Upper lobe of right lung (tissue), 1 donor: ENCODE measurements around the gene NLGN1. TPM values are rescaled to one million over a fixed set of nuclear protein-coding genes. Genes with fewer than 3 reads are reported as not detected.
A peak's percentile ranks its signal among the peaks of the same experiment; 100 is the strongest.

Source experiments
- ATAC-seq: fragments of 200-7000 bp; cut with Tn5 transposase; one replicate; pipeline ENCODE4 v1.9.1; 2020; ENCODE audit warnings: mild to moderate bottlenecking, moderate library complexity
- DNase-seq: peaks from one replicate; pipeline ENCODE4 v3.0.0-alpha.2; 2020
- H3K27ac ChIP-seq: fragments of 200-600 bp; one replicate; pipeline ENCODE4 v1.8.0; 2022
- H3K27me3 ChIP-seq: fragments of 200-600 bp; one replicate; pipeline ENCODE4 v1.8.0; 2022; ENCODE audit warnings: mild to moderate bottlenecking
- H3K36me3 ChIP-seq: fragments of 200-600 bp; one replicate; pipeline ENCODE4 v1.8.0; 2022
- H3K4me1 ChIP-seq: fragments of 200-600 bp; one replicate; pipeline ENCODE4 v1.8.0; 2022
- H3K4me3 ChIP-seq: fragments of 200-600 bp; one replicate; pipeline ENCODE4 v1.8.0; 2022; ENCODE audit warnings: mild to moderate bottlenecking
- H3K9me3 ChIP-seq: fragments of 200-600 bp; one replicate; pipeline ENCODE4 v1.8.0; 2022
- intact Hi-C: fragments of 100-400 bp; cut with DNase I; formaldehyde crosslinking; loops from one replicate; pipeline ENCODE4 v1.11.0; 2022
- total RNA-seq: library from RNA; stranded (reverse); fragmentation: NEBNext Ultra II Directional; extraction: Animal tissue kit (Norgen Biotek cat#: 25700); gene quantifications from one replicate; pipeline ENCODE4 v1.2.1, GENCODE V29; 2021
- TF ChIP-seq, protein P1 (sequence below): fragments of 200-600 bp; IDR thresholded peaks from one replicate; pipeline ENCODE4 v1.8.0; 2022; ENCODE audit warnings: antibody characterized with exemption
- donor health status: DM: no; HTN: yes; CAD: no; lungs with severe emphysema.

NLGN1 gene
- total RNA-seq, 1 donor from 2014 or later: 3.3 TPM

DNA sequence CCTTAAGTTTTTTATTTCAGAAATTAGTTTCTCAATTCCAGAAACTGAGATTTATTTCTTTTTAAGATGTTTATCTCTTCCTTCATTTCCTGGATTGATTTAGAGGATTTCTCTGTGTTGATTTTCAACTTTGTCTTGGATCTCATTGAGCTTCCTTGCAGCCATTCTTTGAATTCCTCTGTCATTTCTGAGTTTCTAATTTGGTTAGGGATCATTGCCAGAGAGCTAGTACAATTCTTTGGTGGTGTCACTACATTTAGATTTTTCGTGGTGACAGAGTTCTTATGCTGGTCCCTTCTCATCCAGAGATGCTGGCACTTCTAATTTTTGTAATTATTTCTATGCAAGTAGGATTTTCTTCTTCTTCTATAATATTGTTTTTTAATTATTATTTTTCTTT, 770.5 kb downstream of the NLGN1 start:
- Histone ChIP-seq H3K4me1 (no peaks in the 10 kb centered on the region), H3K27ac (no peak overlapping the region), H3K4me3 (no peak overlapping the region), H3K9me3 (no peaks in the 10 kb centered on the region), H3K36me3 (no peaks in the 10 kb centered on the region), H3K27me3 (no peaks in the 10 kb centered on the region)
- TF ChIP-seq, protein P1, sequence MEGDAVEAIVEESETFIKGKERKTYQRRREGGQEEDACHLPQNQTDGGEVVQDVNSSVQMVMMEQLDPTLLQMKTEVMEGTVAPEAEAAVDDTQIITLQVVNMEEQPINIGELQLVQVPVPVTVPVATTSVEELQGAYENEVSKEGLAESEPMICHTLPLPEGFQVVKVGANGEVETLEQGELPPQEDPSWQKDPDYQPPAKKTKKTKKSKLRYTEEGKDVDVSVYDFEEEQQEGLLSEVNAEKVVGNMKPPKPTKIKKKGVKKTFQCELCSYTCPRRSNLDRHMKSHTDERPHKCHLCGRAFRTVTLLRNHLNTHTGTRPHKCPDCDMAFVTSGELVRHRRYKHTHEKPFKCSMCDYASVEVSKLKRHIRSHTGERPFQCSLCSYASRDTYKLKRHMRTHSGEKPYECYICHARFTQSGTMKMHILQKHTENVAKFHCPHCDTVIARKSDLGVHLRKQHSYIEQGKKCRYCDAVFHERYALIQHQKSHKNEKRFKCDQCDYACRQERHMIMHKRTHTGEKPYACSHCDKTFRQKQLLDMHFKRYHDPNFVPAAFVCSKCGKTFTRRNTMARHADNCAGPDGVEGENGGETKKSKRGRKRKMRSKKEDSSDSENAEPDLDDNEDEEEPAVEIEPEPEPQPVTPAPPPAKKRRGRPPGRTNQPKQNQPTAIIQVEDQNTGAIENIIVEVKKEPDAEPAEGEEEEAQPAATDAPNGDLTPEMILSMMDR: no peak
- intact Hi-C loops: no loop called here
- DNase-seq (no peak), ATAC-seq (no peak)

DNA sequence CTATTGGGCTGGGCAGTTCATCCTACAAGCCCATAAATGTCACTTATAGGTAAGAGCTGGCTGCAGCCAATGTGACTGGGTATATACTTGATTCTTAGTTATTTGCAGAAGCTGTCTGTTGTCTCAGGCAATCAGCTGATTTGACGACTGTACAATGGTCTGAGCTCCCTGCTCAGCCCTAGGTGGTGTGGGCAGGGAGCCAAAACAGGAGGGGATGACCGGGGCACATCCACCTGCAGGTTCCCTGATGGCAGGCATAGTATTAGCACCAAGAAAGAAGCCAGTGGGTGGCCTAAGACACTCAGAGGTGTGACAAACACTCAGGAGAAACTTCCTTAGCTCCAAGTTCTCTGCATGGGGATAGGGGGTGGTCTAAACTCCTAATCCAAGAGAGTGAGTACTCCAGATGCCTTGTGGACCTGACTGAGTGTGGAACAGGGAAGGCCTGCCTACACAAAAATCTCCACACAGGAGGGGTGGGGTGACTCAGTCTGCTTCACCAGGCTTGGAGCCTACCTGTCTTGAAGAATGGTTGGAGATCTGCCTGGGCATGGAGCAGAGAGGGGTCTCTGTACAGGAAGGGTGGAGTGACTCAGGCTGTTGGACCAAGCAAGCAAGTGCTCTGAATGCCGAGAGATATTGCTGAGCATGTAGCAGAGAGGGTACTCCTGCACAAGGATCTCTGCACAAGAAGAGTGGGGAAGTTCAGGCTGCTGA, 771.2 kb downstream of the NLGN1 start:
- Histone ChIP-seq H3K27me3 (no peaks in the 10 kb centered on the region), H3K4me3 (no peak overlapping the region), H3K27ac (no peak overlapping the region), H3K9me3 (no peaks in the 10 kb centered on the region), H3K36me3 (no peaks in the 10 kb centered on the region), H3K4me1 (no peaks in the 10 kb centered on the region)
- intact Hi-C loops: no loop called here
- peak; percentile 13 for ATAC-seq
- TF ChIP-seq, protein P1: no peak
- no peak for DNase-seq

DNA sequence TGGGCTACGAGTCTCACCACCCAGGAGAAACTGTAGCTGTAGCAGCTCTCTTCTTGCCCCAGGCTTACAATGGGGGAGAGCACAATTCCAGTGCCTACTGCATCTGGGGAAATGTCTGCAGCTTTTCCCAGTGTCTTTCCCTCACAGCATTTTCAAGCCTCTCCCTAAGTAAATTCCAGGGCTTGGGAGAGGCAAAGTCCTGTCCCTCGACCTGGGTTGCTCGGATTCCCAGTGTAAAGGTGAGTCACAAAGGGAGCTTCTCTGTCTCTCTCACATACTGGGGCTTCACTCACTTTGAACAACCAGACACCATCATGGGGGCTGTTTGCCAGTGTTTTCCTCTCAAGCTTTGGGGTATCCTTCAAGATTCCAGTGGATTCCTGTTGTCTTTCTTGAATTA, 772.2 kb downstream of the NLGN1 start:
- TF ChIP-seq, protein P1: no peak
- intact Hi-C loops: no loop called here
- no peak for DNase-seq
- H3K36me3 ChIP-seq: no peaks in the 10 kb centered on the region
- H3K9me3 ChIP-seq: no peaks in the 10 kb centered on the region
- no peak overlapping the region for H3K27ac ChIP-seq
- no peak overlapping the region for H3K4me3 ChIP-seq
- ATAC-seq: no peak
- no peaks in the 10 kb centered on the region for H3K27me3 ChIP-seq
- no peaks in the 10 kb centered on the region for H3K4me1 ChIP-seq

DNA sequence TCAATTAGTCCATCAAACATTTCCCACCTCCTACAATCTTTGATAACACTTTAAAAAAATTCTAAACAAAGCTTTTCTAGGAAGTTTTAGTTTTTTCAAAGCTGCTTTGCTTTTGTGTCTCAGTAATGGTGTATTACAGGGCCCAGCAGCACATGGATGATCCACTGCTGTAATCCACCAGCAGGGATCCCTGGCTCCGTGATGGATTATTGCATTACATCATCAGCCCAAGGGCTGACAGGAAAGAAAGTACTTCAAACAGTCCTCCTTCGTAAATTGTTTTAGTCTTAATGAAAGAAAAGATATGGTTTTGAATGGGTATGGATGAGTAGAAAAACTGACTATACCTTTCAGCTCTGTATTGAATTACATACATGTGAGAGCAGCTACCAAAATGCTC, 772.7 kb downstream of the NLGN1 start:
- Histone ChIP-seq H3K36me3 (no peaks in the 10 kb centered on the region), H3K27ac (no peak overlapping the region), H3K4me3 (no peak overlapping the region), H3K27me3 (no peaks in the 10 kb centered on the region), H3K4me1 (no peaks in the 10 kb centered on the region), H3K9me3 (no peaks in the 10 kb centered on the region)
- ATAC-seq: no peak
- intact Hi-C loops: no loop called here
- TF ChIP-seq, protein P1: no peak
- no peak for DNase-seq

DNA sequence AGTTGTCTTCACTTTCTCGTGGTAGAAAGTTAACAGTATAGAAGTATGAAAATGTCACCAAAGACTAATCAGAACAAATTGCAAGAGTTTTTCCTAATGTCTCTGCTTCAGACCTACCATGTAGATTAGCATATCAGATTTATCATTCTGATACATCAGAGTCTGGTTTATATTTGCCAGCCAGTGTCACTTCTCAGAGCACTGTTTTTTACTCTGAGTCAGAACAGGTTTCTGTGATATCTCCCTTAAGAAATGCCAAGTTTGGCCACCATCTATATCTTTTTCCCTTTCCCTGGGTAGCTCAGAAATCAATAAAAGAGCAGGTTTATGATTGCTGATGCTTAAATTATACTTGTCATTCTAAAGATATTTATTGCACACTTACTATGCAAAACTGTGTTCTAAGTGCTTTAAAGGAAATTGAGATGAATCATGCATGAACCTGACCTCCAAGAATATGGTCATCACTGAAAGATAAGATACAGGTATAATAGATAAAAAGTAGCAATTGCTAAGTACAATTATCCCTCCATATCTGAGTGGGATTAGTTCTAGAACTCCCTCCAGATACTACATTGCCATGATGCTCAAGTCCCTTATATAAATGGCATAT, 788.9 kb downstream of the NLGN1 start:
- no peak for ATAC-seq
- Histone ChIP-seq H3K27ac (no peak overlapping the region), H3K27me3 (no peaks in the 10 kb centered on the region), H3K36me3 (no peaks in the 10 kb centered on the region), H3K9me3 (no peaks in the 10 kb centered on the region), H3K4me1 (no peaks in the 10 kb centered on the region), H3K4me3 (no peak overlapping the region)
- TF ChIP-seq, protein P1: no peak
- intact Hi-C loops: no loop called here
- no peak for DNase-seq
